HG03558 (cell line): Measurements from ENCODE around the gene NTM.

Source experiments
- ATAC-seq: cut with Tn5 transposase; IDR thresholded peaks from one replicate; pipeline ENCODE4 v1.9.1; 2021; ENCODE audit warnings: moderate number of reproducible peaks; ENCODE audit not compliant: unreplicated experiment; ENCODE audit errors: extremely low read depth

NTM gene

GRCh38 chr11:132125988-132126871, 755.8 kb downstream of the NTM start:
- no peak for ATAC-seq

GRCh38 chr11:132126973-132127899, 756.8 kb downstream of the NTM start:
- ATAC-seq = no peak

GRCh38 chr11:132127900-132128288, 757.5 kb downstream of the NTM start:
- ATAC-seq = no peak

GRCh38 chr11:132131047-132131446, 760.6 kb downstream of the NTM start:
- no peak for ATAC-seq

- no peak for ATAC-seq
These were observed 761.5 kb downstream of the NTM start for GRCh38 chr11:132131961-132132360.

GRCh38 chr11:132134322-132134721, 763.9 kb downstream of the NTM start:
- no peak for ATAC-seq

- no peak for ATAC-seq
These were observed 767.0 kb downstream of the NTM start for GRCh38 chr11:132137289-132137980.

- no peak for ATAC-seq
These were observed 767.5 kb downstream of the NTM start for GRCh38 chr11:132137981-132138313.

GRCh38 chr11:132139181-132139580, 768.8 kb downstream of the NTM start:
- ATAC-seq = no peak

GRCh38 chr11:132140056-132140455, 769.6 kb downstream of the NTM start:
- ATAC-seq = no peak

GRCh38 chr11:132142121-132142520, 771.7 kb downstream of the NTM start:
- no peak for ATAC-seq

- ATAC-seq = no peak
These were observed 772.1 kb downstream of the NTM start for GRCh38 chr11:132142554-132142953.

GRCh38 chr11:132147464-132147863, 777.0 kb downstream of the NTM start:
- no peak for ATAC-seq

GRCh38 chr11:132154781-132155180, 784.4 kb downstream of the NTM start:
- no peak for ATAC-seq

GRCh38 chr11:132158091-132158490, 787.7 kb downstream of the NTM start:
- ATAC-seq = no peak

- no peak for ATAC-seq
These were observed 788.3 kb downstream of the NTM start for GRCh38 chr11:132158696-132159095.

GRCh38 chr11:132161403-132162078, 791.1 kb downstream of the NTM start:
- ATAC-seq = no peak

GRCh38 chr11:132168344-132168981, 798.0 kb downstream of the NTM start:
- no peak for ATAC-seq

GRCh38 chr11:132171031-132171430, 800.6 kb downstream of the NTM start:
- ATAC-seq = no peak
